Prostate gland (tissue), 2 donors: ENCODE measurements around the gene DCAF16. TPM values are rescaled to one million over a fixed set of nuclear protein-coding genes. Genes with fewer than 3 reads are reported as not detected.

Experiments used
- DNase-seq: peaks from one replicate; pipeline ENCODE4 v3.0.0-alpha.2; 2019; ENCODE audit warnings: low spot score
- H3K27ac ChIP-seq, 2 donors: fragments of 200-600 bp; sonication (generic); 2 replicates each; pipeline ENCODE4 v1.5.1; 2017 to 2019
- H3K27me3 ChIP-seq: fragments of 200-600 bp; sonication (generic); replicated peaks from 2 replicates; pipeline ENCODE4 v1.5.1; 2019; ENCODE audit not compliant: insufficient read depth
- H3K36me3 ChIP-seq, 2 donors: fragments of 200-600 bp; sonication (generic); 1 replicate in 1 of 2; 2 replicates in 1 of 2; pipeline versions ENCODE4 v1.5.1 to v1.8.1; 2017 to 2019
- H3K4me1 ChIP-seq: fragments of 200-600 bp; sonication (generic); replicated peaks from 2 replicates; pipeline ENCODE4 v1.5.1; 2019
- H3K4me3 ChIP-seq, 2 donors: fragments of 200-600 bp; sonication (generic); 2 replicates each; pipeline ENCODE4 v1.5.1; 2017 to 2019
- H3K9me3 ChIP-seq: fragments of 200-600 bp; sonication (generic); 2 replicates; pipeline ENCODE4 v1.5.1; 2017
- POLR2A ChIP-seq: fragments of 450-650 bp; IDR thresholded peaks from one replicate; pipeline ENCODE4 v1.6.1; 2016; ENCODE audit warnings: antibody characterized with exemption, mild to moderate bottlenecking
- POLR2AphosphoS5 ChIP-seq: sonication (generic); formaldehyde crosslinking; IDR thresholded peaks from one replicate; pipeline ENCODE4 v1.6.1; 2017; ENCODE audit warnings: antibody characterized with exemption
- WGBS: methylation state at CpG from one replicate; pipeline ENCODE4 v1.1.5; 2018; 5-methylcytosine and 5-hydroxymethylcytosine counted together
- intact Hi-C: fragments of 100-400 bp; cut with DNase I; formaldehyde crosslinking; loops from one replicate; pipeline ENCODE4 v1.14.2; 2022
- total RNA-seq, 2 donors: library from RNA; depleted of rRNA; stranded (reverse); fragments of >200 nt; gene quantifications; one replicate each; pipeline ENCODE4 v1.1.0, GENCODE V29; 2016
- TF ChIP-seq, protein P1 (sequence below), 4 experiments: fragments of 200-600 bp in 2 of 4; fragments of 450-650 bp in 2 of 4; sonication (generic) in 2 of 4; IDR thresholded peaks; 1 replicate in 3 of 4; 2 replicates in 1 of 4; pipeline ENCODE4 v1.5.1; 2016 to 2019; ENCODE audit warnings: antibody characterized with exemption in 4 of 4, mild to moderate bottlenecking in 2 of 4, moderate library complexity in 2 of 4

Gene DCAF16
- total RNA-seq, 2 donors from 2014 or later: 33.0 to 44.0 TPM

DNA sequence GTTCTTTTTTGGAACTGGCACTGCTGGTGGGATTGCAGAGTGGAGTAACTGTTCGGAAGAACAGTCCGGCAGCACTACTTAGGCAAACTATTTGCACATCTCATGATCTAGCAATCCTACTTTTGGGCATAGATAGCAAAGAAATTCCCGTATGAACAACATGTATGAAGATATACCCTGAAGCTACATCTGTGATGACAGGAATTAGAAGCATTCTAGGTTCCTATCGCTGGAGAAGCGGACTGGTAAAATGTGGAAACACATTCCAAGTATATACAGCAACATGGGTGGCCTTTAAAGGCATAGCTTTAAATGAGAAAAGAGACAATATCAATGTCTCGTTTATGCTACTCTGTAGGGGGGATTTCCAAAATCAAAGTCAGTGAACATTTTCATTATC is 3.1 kb downstream of the DCAF16 start:
- 44% methylated on average over 6 of the region's 6 CpGs for WGBS
- TF ChIP-seq, protein P1, sequence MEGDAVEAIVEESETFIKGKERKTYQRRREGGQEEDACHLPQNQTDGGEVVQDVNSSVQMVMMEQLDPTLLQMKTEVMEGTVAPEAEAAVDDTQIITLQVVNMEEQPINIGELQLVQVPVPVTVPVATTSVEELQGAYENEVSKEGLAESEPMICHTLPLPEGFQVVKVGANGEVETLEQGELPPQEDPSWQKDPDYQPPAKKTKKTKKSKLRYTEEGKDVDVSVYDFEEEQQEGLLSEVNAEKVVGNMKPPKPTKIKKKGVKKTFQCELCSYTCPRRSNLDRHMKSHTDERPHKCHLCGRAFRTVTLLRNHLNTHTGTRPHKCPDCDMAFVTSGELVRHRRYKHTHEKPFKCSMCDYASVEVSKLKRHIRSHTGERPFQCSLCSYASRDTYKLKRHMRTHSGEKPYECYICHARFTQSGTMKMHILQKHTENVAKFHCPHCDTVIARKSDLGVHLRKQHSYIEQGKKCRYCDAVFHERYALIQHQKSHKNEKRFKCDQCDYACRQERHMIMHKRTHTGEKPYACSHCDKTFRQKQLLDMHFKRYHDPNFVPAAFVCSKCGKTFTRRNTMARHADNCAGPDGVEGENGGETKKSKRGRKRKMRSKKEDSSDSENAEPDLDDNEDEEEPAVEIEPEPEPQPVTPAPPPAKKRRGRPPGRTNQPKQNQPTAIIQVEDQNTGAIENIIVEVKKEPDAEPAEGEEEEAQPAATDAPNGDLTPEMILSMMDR (IDR thresholded peaks at IDR 0.05): no peak
- TF ChIP-seq POLR2A (no peak), POLR2AphosphoS5 (no peak)
- DNase-seq: no peak
- Histone ChIP-seq H3K27me3 (no peaks in the 10 kb centered on the region), H3K4me1 (peaks cover 8% of the 10 kb centered on the region), H3K27ac (no peak overlapping the region), H3K36me3 (peaks cover 4 to 5% of the 10 kb centered on the region in 2 donors), H3K4me3 (no peak overlapping the region), H3K9me3 (no peaks in the 10 kb centered on the region)
- intact Hi-C loops: loop anchor here (10.0 kb wide), 1 partner anchor 253 kb away; no protein-coding TSS in a partner anchor

DNA sequence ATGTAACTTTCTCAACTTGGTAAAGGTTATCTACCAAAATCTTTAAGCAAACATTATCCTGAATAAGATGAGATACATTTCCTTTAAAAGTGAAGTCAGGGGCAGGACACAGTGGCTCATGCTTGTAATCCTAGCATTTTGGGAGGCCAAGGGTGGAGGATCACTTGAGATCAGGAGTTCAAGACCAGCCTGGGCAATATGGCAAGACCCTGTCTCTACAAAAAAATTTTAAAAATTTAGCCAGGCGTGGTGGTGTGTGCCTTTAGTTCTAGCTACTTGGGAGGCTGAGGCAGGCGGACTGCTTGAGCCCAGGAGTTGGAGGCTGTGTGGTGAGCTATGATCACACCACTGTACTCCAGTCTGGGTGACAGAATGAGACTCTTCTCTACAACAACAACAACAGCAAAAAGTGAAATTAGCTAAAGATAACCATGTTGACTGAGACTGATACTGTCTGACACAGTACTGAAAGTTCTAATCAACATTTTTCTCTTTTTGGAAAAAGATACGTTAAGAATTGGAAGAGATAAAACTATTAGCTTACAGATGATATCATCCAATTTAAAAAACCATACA is 4.9 kb downstream of the DCAF16 start:
- H3K4me3 ChIP-seq: no peak overlapping the region
- WGBS: 97% methylated on average over 3 of the region's 3 CpGs

DNA sequence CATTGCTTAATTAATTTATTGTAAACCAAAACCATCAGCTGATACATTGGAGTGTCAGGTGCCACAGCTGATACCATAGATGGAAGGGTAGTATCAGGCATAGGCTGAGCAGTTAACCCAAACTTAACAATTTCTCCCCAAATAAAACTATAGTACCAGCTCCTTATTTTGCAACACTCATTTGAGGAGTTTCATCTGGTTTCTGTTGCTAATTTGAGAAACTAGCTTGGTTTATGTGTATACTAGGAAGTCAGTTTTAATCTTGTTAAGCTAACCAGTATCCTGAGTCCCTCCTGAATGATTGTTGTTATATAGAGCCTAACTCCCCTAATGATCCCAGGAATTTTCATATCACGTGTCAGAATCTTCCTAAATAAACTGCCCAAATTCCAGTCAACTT is 12.7 kb downstream of the DCAF16 start:
- WGBS: 91% methylated on average over 1 of the region's 1 CpG
- no peaks in the 10 kb centered on the region for H3K4me1 ChIP-seq
- H3K27ac ChIP-seq: no peak overlapping the region
- TF ChIP-seq POLR2AphosphoS5 (no peak), POLR2A (no peak)
- TF ChIP-seq, protein P1 (IDR thresholded peaks at IDR 0.05): no peak
- H3K9me3 ChIP-seq: no peaks in the 10 kb centered on the region
- intact Hi-C loops: no loop called here
- no peaks in the 10 kb centered on the region for H3K36me3 ChIP-seq
- no peak for DNase-seq
- no peak overlapping the region for H3K4me3 ChIP-seq
- no peaks in the 10 kb centered on the region for H3K27me3 ChIP-seq

More for the DNA sequence above, 4.9 kb downstream of the DCAF16 start:
- intact Hi-C loops: loop anchor here (10.0 kb wide), 1 partner anchor 251 kb away; no protein-coding TSS in a partner anchor
- Histone ChIP-seq H3K9me3 (no peaks in the 10 kb centered on the region), H3K27me3 (no peaks in the 10 kb centered on the region), H3K36me3 (peaks cover 4 to 5% of the 10 kb centered on the region in 2 donors), H3K4me1 (peaks cover 5% of the 10 kb centered on the region), H3K27ac (no peak overlapping the region)
- DNase-seq: no peak
- no peak for TF ChIP-seq POLR2AphosphoS5
- TF ChIP-seq, protein P1 (IDR thresholded peaks at IDR 0.05): no peak
- TF ChIP-seq POLR2A: no peak

DNA sequence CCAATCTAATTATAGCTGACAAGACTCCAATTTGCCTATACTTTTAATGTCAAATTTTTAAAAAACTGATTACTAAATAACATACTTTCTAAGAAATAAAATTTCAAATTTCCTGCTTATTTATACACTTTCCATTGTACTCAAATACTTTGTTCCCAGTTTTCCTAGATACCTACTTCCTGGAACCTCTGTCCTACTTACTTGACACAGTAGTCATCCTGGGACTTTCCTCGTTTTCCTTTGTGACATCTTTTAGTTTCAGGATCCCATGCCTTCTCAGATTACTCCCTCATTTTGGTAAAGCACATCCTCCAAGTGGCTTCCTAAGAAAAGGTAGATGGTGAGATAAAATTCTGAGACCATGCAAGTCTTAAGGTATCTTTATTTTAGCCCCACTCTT is 15.8 kb downstream of the DCAF16 start:
- no peaks in the 10 kb centered on the region for H3K36me3 ChIP-seq
- H3K4me3 ChIP-seq: no peak overlapping the region
- H3K9me3 ChIP-seq: no peaks in the 10 kb centered on the region
- no peaks in the 10 kb centered on the region for H3K4me1 ChIP-seq
- H3K27ac ChIP-seq: no peak overlapping the region
- DNase-seq: no peak
- intact Hi-C loops: no loop called here
- H3K27me3 ChIP-seq: no peaks in the 10 kb centered on the region
- TF ChIP-seq, protein P1 (IDR thresholded peaks at IDR 0.05): no peak
- TF ChIP-seq POLR2AphosphoS5 (no peak), POLR2A (no peak)
- WGBS: 71% methylated on average over 1 of the region's 1 CpG

DNA sequence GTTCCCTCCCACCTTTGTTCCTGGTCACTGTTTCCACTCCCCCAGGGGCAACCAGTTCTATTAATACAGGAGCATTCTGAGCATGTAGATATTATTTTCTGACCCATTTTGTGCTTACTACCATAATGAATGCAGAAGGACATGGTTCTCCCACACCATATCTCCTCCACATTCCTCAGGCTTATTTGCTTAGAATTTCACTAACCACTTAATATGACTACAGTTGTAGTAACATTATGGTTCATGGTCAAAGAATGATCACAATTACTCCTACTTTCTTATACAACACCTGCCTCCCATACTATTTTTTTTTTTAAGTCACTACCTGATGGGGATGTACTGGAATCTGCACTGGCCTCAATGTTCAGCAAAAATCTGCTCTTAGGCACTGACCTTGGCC is 21.6 kb downstream of the DCAF16 start:
- Histone ChIP-seq H3K9me3 (no peaks in the 10 kb centered on the region), H3K4me3 (no peak overlapping the region), H3K27ac (no peak overlapping the region), H3K4me1 (no peaks in the 10 kb centered on the region), H3K27me3 (no peaks in the 10 kb centered on the region), H3K36me3 (no peaks in the 10 kb centered on the region)
- TF ChIP-seq POLR2A: no peak
- TF ChIP-seq, protein P1 (IDR thresholded peaks at IDR 0.05): no peak
- no peak for TF ChIP-seq POLR2AphosphoS5
- no peak for DNase-seq
- intact Hi-C loops: no loop called here
